ENCODE measurements around the gene RNPC3.

- no peak for TF ChIP-seq EZH2phosphoT487 (IDR thresholded peaks at IDR 0.05; ENCODE audit: insufficient read depth, low read depth)
- TF ChIP-seq EZH2 (IDR thresholded peaks at IDR 0.05; ENCODE audit: insufficient read depth, poor library complexity, severe bottlenecking) = no peak
Measured at GRCh38 chr1:103583887-103584286, 58.4 kb downstream of the RNPC3 start.

Data from GM23248 (cell line).